Stimulated activated CD4-positive, alpha-beta T cell treated with anti-CD3 and anti-CD28 coated beads, Interleukin-4, amount 100 ng/mL, for 4 hours (primary cell): ENCODE measurements around the gene DTL.
"Not testable (repeated sequence)": the region's sequence is repeated elsewhere in the genome, so short reads cannot be mapped to it uniquely, and the experiment has no call there.

Experiments used
- DNase-seq, 2 experiments: peaks; one replicate each; pipeline ENCODE4 v3.0.0-alpha.2; 2020

DTL gene

GRCh38 chr1:212035123-212035834, at the start of gene DTL, which contains the start of gene INTS7:
DTL (plus strand) TSS chr1:212035748; CDS start chr1:212035891, 143 bp downstream.
INTS7 (minus strand) TSS chr1:212035557; CDS start chr1:212035437, 120 bp downstream.
- peak; percentile 95 to 99 for DNase-seq

GRCh38 chr1:211986628-211987254, 48.8 kb upstream of the DTL start:
- DNase-seq, result no peak

GRCh38 chr1:211991695-211992094, 43.9 kb upstream of the DTL start:
- no peak for DNase-seq

GRCh38 chr1:211997426-211997825, 38.1 kb upstream of the DTL start:
- not testable (repeated sequence) for DNase-seq

- no peak for DNase-seq
Measured at GRCh38 chr1:212002536-212002935, 33.0 kb upstream of the DTL start.

- no peak for DNase-seq
Measured at GRCh38 chr1:212004895-212005608, 30.5 kb upstream of the DTL start.

GRCh38 chr1:212007178-212007577, 28.4 kb upstream of the DTL start:
- no peak for DNase-seq

- no peak for DNase-seq
Measured at GRCh38 chr1:212007886-212008285, 27.7 kb upstream of the DTL start.

GRCh38 chr1:212009561-212009960, 26.0 kb upstream of the DTL start:
- DNase-seq, result no peak

GRCh38 chr1:212010004-212010403, 25.5 kb upstream of the DTL start:
- DNase-seq, result no peak

- peak; percentile 53 for DNase-seq
Measured at GRCh38 chr1:212012034-212012740, 23.4 kb upstream of the DTL start.

GRCh38 chr1:212013672-212014071, 21.9 kb upstream of the DTL start:
- no peak for DNase-seq

- DNase-seq, result no peak
Measured at GRCh38 chr1:212020975-212021374, 14.6 kb upstream of the DTL start.

GRCh38 chr1:212021563-212021962, 14.0 kb upstream of the DTL start:
- no peak for DNase-seq

GRCh38 chr1:212022908-212023307, 12.6 kb upstream of the DTL start:
- not testable (repeated sequence) for DNase-seq

GRCh38 chr1:212024469-212025149, 10.9 kb upstream of the DTL start:
- DNase-seq, result no peak

- DNase-seq, result not testable (repeated sequence)
Measured at GRCh38 chr1:212027727-212028126, 7.8 kb upstream of the DTL start.

GRCh38 chr1:212030936-212031528, 4.5 kb upstream of the DTL start:
- no peak for DNase-seq

- no peak for DNase-seq
Measured at GRCh38 chr1:212034516-212035122, 929 bp upstream of the DTL start.

GRCh38 chr1:212035835-212036605, 472 bp downstream of the DTL start:
- no peak for DNase-seq

- no peak for DNase-seq
Measured at GRCh38 chr1:212037900-212038299, 2.4 kb downstream of the DTL start.
